Measurements from ENCODE around the gene CFL1.
A peak's percentile ranks its signal among the peaks of the same experiment; 100 is the strongest.

The CFL1 gene

GRCh38 chr11:65862941-65863888, 5.2 kb upstream of the CFL1 start:
- Histone ChIP-seq H3K9me3 (ENCODE audit: control insufficient read depth, low read length) (no peaks in the 10 kb centered on the region), H3K4me1 (ENCODE audit: control insufficient read depth, insufficient read depth, low read length) (peaks cover 10% of the 10 kb centered on the region), H3K36me3 (ENCODE audit: control insufficient read depth, insufficient read depth, low read length) (peaks cover 28% of the 10 kb centered on the region), H3K27me3 (ENCODE audit: control insufficient read depth, insufficient read depth, low read length, poor library complexity, severe bottlenecking) (no peaks in the 10 kb centered on the region), H3K27ac (ENCODE audit: insufficient read depth, low read depth, low read length, poor library complexity, severe bottlenecking) (no peak overlapping the region), H3K4me3 (ENCODE audit: insufficient read depth, low read depth, low read length) (no peak overlapping the region)
- WGBS, 2 experiments = 94% methylated on average over 24 of the region's 24 CpGs

GRCh38 chr11:65862191-65862735, 4.3 kb upstream of the CFL1 start:
- Histone ChIP-seq H3K27ac (ENCODE audit: insufficient read depth, low read depth, low read length, poor library complexity, severe bottlenecking) (no peak overlapping the region), H3K36me3 (ENCODE audit: control insufficient read depth, insufficient read depth, low read length) (peaks cover 28% of the 10 kb centered on the region), H3K9me3 (ENCODE audit: control insufficient read depth, low read length) (no peaks in the 10 kb centered on the region), H3K4me3 (ENCODE audit: insufficient read depth, low read depth, low read length) (no peak overlapping the region), H3K4me1 (ENCODE audit: control insufficient read depth, insufficient read depth, low read length) (peaks cover 10% of the 10 kb centered on the region), H3K27me3 (ENCODE audit: control insufficient read depth, insufficient read depth, low read length, poor library complexity, severe bottlenecking) (no peaks in the 10 kb centered on the region)
- 76 to 79% methylated on average over 5 of the region's 5 CpGs for WGBS, 2 experiments

- Histone ChIP-seq H3K27ac (ENCODE audit: insufficient read depth, low read depth, low read length, poor library complexity, severe bottlenecking) (no peak overlapping the region), H3K36me3 (ENCODE audit: control insufficient read depth, insufficient read depth, low read length) (peaks cover 27% of the 10 kb centered on the region)
- 93 to 94% methylated on average over 13 of the region's 13 CpGs for WGBS, 2 experiments
Observed at GRCh38 chr11:65861533-65862183, 3.7 kb upstream of the CFL1 start.

GRCh38 chr11:65861165-65861505, 3.2 kb upstream of the CFL1 start:
- peak overlapping the region; percentile 94 for H3K4me3 ChIP-seq (ENCODE audit: insufficient read depth, low read depth, low read length)
- H3K27me3 ChIP-seq (ENCODE audit: control insufficient read depth, insufficient read depth, low read length, poor library complexity, severe bottlenecking) = no peaks in the 10 kb centered on the region
- WGBS, 2 experiments = 12% methylated on average over 14 of the region's 14 CpGs
- no peaks in the 10 kb centered on the region for H3K9me3 ChIP-seq (ENCODE audit: control insufficient read depth, low read length)
- H3K4me1 ChIP-seq (ENCODE audit: control insufficient read depth, insufficient read depth, low read length) = peaks cover 10% of the 10 kb centered on the region
- peaks cover 23% of the 10 kb centered on the region for H3K36me3 ChIP-seq (ENCODE audit: control insufficient read depth, insufficient read depth, low read length)
- peak overlapping the region; percentile 90 for H3K27ac ChIP-seq (ENCODE audit: insufficient read depth, low read depth, low read length, poor library complexity, severe bottlenecking)

More at GRCh38 chr11:65861533-65862183, 3.7 kb upstream of the CFL1 start:
- Histone ChIP-seq H3K4me3 (ENCODE audit: insufficient read depth, low read depth, low read length) (peak overlapping the region; percentile 94), H3K9me3 (ENCODE audit: control insufficient read depth, low read length) (no peaks in the 10 kb centered on the region), H3K27me3 (ENCODE audit: control insufficient read depth, insufficient read depth, low read length, poor library complexity, severe bottlenecking) (no peaks in the 10 kb centered on the region), H3K4me1 (ENCODE audit: control insufficient read depth, insufficient read depth, low read length) (peaks cover 10% of the 10 kb centered on the region)

GRCh38 chr11:65860278-65861164, 2.5 kb upstream of the CFL1 start, which contains the start of gene MUS81:
Gene MUS81 (plus strand): TSS chr11:65860433. CDS start chr11:65860754, 321 bp downstream.
- peak within 1 kb of the TSS; percentile 94 for H3K27ac ChIP-seq (ENCODE audit: insufficient read depth, low read depth, low read length, poor library complexity, severe bottlenecking)
- 0% methylated on average over 78 of the region's 78 CpGs for WGBS, 2 experiments
- peaks cover 10% of the 10 kb centered on the region for H3K4me1 ChIP-seq (ENCODE audit: control insufficient read depth, insufficient read depth, low read length)
- no peaks in the 10 kb centered on the region for H3K9me3 ChIP-seq (ENCODE audit: control insufficient read depth, low read length)
- H3K4me3 ChIP-seq (ENCODE audit: insufficient read depth, low read depth, low read length) = peak within 1 kb of the TSS; percentile 94
- H3K36me3 ChIP-seq (ENCODE audit: control insufficient read depth, insufficient read depth, low read length) = peaks cover 24% of the 10 kb centered on the region
- H3K27me3 ChIP-seq (ENCODE audit: control insufficient read depth, insufficient read depth, low read length, poor library complexity, severe bottlenecking) = no peaks in the 10 kb centered on the region

GRCh38 chr11:65859812-65860277, 1.9 kb upstream of the CFL1 start:
- H3K27ac ChIP-seq (ENCODE audit: insufficient read depth, low read depth, low read length, poor library complexity, severe bottlenecking) = peak overlapping the region; percentile 90
- peaks cover 24% of the 10 kb centered on the region for H3K36me3 ChIP-seq (ENCODE audit: control insufficient read depth, insufficient read depth, low read length)
- H3K4me1 ChIP-seq (ENCODE audit: control insufficient read depth, insufficient read depth, low read length) = peaks cover 10% of the 10 kb centered on the region
- no peaks in the 10 kb centered on the region for H3K9me3 ChIP-seq (ENCODE audit: control insufficient read depth, low read length)
- 2 to 3% methylated on average over 16 of the region's 16 CpGs for WGBS, 2 experiments
- no peaks in the 10 kb centered on the region for H3K27me3 ChIP-seq (ENCODE audit: control insufficient read depth, insufficient read depth, low read length, poor library complexity, severe bottlenecking)
- peak overlapping the region; percentile 94 for H3K4me3 ChIP-seq (ENCODE audit: insufficient read depth, low read depth, low read length)

GRCh38 chr11:65859095-65859811, 1.3 kb upstream of the CFL1 start:
- peaks cover 30% of the 10 kb centered on the region for H3K36me3 ChIP-seq (ENCODE audit: control insufficient read depth, insufficient read depth, low read length)
- no peaks in the 10 kb centered on the region for H3K27me3 ChIP-seq (ENCODE audit: control insufficient read depth, insufficient read depth, low read length, poor library complexity, severe bottlenecking)
- H3K9me3 ChIP-seq (ENCODE audit: control insufficient read depth, low read length) = no peaks in the 10 kb centered on the region
- peak overlapping the region; percentile 94 for H3K27ac ChIP-seq (ENCODE audit: insufficient read depth, low read depth, low read length, poor library complexity, severe bottlenecking)
- 0 to 1% methylated on average over 46 of the region's 46 CpGs for WGBS, 2 experiments
- peaks cover 10% of the 10 kb centered on the region for H3K4me1 ChIP-seq (ENCODE audit: control insufficient read depth, insufficient read depth, low read length)
- H3K4me3 ChIP-seq (ENCODE audit: insufficient read depth, low read depth, low read length) = peak overlapping the region; percentile 94

GRCh38 chr11:65858681-65859087, 704 bp upstream of the CFL1 start:
- H3K27ac ChIP-seq (ENCODE audit: insufficient read depth, low read depth, low read length, poor library complexity, severe bottlenecking) = peak overlapping the region; percentile 94
- H3K36me3 ChIP-seq (ENCODE audit: control insufficient read depth, insufficient read depth, low read length) = peaks cover 32% of the 10 kb centered on the region
- 4% methylated on average over 10 of the region's 10 CpGs for WGBS, 2 experiments
- H3K27me3 ChIP-seq (ENCODE audit: control insufficient read depth, insufficient read depth, low read length, poor library complexity, severe bottlenecking) = no peaks in the 10 kb centered on the region
- no peaks in the 10 kb centered on the region for H3K9me3 ChIP-seq (ENCODE audit: control insufficient read depth, low read length)
- H3K4me1 ChIP-seq (ENCODE audit: control insufficient read depth, insufficient read depth, low read length) = peaks cover 10% of the 10 kb centered on the region
- H3K4me3 ChIP-seq (ENCODE audit: insufficient read depth, low read depth, low read length) = peak overlapping the region; percentile 94

- Histone ChIP-seq H3K27ac (ENCODE audit: insufficient read depth, low read depth, low read length, poor library complexity, severe bottlenecking) (peak overlapping the region; percentile 89), H3K36me3 (ENCODE audit: control insufficient read depth, insufficient read depth, low read length) (peaks cover 31% of the 10 kb centered on the region), H3K4me3 (ENCODE audit: insufficient read depth, low read depth, low read length) (peak overlapping the region; percentile 94), H3K4me1 (ENCODE audit: control insufficient read depth, insufficient read depth, low read length) (peaks cover 10% of the 10 kb centered on the region), H3K9me3 (ENCODE audit: control insufficient read depth, low read length) (no peaks in the 10 kb centered on the region), H3K27me3 (ENCODE audit: control insufficient read depth, insufficient read depth, low read length, poor library complexity, severe bottlenecking) (no peaks in the 10 kb centered on the region)
- 0% methylated on average over 49 of the region's 49 CpGs for WGBS, 2 experiments
Observed at GRCh38 chr11:65857500-65857852, 504 bp downstream of the CFL1 start.
